Measurements from ENCODE around the gene RNF151. TPM values are rescaled to one million over a fixed set of nuclear protein-coding genes. Genes with fewer than 3 reads are reported as not detected.

Gene RNF151
- total and polyA plus RNA-seq, 2 of the 13 experiments (the other 11 are each of a cell fraction or from before 2014, with no cell fraction given) = not detected

DNA sequence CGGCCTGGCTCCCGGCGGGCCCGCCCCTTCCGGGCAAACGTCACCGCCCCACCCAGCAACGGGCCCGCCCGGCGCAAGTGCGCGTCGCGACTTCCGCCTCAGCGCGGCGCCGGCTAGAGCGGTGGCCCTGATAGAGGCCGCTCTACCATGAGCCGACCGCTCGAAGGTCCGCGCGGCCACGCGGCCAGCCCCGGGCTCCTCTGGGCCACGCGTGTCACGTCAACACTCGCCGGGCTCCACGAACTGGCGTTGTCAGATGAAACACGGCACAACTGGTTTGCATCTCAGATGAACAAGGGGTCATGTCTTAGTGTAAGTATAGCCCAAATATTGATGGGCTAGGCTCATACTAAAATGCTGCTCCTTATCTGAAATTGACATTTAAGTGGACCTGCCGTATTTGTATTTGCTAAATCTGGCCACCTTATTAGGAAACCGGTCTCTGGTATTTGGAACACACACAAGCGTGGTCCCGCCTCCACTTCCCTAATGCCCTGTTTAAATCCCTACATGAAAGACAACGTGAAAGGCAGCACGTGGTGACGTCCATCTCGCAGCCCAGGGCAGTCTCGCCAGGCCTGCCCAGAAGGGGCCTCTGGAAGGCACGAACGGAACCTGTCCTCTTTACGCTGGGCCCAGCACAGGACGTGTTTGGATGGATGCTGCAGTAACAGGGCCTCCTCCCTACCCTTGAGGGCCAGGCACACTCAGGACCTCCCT is 43.3 kb downstream of the RNF151 start, which contains the start of gene ZNF598 (continued):
- TF ChIP-seq CBFB (CRISPR knock-in tag; IDR thresholded peaks at IDR 0.05) (no peak), AGO2 (optimal IDR thresholded peaks at IDR 0.05; ENCODE audit: low read depth, low read length) (no peak), GABPB1 (CRISPR knock-in tag; IDR thresholded peaks at IDR 0.05) (peak; percentile 95), ZFY (CRISPR knock-in tag; IDR thresholded peaks at IDR 0.05) (peak; percentile 89), ZNF75D (CRISPR knock-in tag; IDR thresholded peaks at IDR 0.05; ENCODE audit: borderline replicate concordance) (no peak), ZEB1 (IDR thresholded peaks at IDR 0.05; ENCODE audit: insufficient replicate concordance, low read depth) (no peak), ZNF430 (CRISPR knock-in tag; IDR thresholded peaks at IDR 0.05) (peak; percentile 60; the same call in 1 of the 2 replicates), CHD4 (IDR thresholded peaks at IDR 0.05; ENCODE audit: borderline replicate concordance, low read length) (no peak), ZNF558 (CRISPR knock-in tag; IDR thresholded peaks at IDR 0.05; ENCODE audit: borderline replicate concordance) (no peak), ZNF589 (CRISPR knock-in tag; conservative IDR thresholded peaks at IDR 0.05) (peak; percentile 79; the same call in 1 of the 2 replicates), ZFP36L1 (CRISPR knock-in tag; IDR thresholded peaks at IDR 0.05) (no peak), ZNF296 (CRISPR knock-in tag; conservative IDR thresholded peaks at IDR 0.05) (no peak), ZNF781 (CRISPR knock-in tag; IDR thresholded peaks at IDR 0.05; ENCODE audit: borderline replicate concordance, not compliant biosample characterization) (peak; percentile 83)
- TF ChIP-seq, protein P1, sequence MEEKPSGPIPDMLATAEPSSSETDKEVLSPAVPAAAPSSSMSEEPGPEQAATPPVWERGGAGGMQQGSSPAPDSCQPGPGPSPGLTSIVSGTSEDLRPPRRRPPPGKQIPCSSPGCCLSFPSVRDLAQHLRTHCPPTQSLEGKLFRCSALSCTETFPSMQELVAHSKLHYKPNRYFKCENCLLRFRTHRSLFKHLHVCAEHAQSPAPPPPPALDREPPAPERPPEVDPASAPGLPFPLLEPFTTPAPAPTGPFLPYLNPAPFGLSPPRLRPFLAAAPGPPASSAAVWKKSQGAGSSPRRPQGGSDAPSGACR (CRISPR knock-in tag; IDR thresholded peaks at IDR 0.05) = peak; percentile 78; the same call in 1 of the 2 replicates
- TF ChIP-seq, protein P2, sequence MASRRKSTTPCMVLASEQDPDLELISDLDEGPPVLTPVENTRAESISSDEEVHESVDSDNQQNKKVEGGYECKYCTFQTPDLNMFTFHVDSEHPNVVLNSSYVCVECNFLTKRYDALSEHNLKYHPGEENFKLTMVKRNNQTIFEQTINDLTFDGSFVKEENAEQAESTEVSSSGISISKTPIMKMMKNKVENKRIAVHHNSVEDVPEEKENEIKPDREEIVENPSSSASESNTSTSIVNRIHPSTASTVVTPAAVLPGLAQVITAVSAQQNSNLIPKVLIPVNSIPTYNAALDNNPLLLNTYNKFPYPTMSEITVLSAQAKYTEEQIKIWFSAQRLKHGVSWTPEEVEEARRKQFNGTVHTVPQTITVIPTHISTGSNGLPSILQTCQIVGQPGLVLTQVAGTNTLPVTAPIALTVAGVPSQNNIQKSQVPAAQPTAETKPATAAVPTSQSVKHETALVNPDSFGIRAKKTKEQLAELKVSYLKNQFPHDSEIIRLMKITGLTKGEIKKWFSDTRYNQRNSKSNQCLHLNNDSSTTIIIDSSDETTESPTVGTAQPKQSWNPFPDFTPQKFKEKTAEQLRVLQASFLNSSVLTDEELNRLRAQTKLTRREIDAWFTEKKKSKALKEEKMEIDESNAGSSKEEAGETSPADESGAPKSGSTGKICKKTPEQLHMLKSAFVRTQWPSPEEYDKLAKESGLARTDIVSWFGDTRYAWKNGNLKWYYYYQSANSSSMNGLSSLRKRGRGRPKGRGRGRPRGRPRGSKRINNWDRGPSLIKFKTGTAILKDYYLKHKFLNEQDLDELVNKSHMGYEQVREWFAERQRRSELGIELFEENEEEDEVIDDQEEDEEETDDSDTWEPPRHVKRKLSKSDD (CRISPR knock-in tag; IDR thresholded peaks at IDR 0.05; ENCODE audit: low read depth) = no peak
- TF ChIP-seq, protein P3, sequence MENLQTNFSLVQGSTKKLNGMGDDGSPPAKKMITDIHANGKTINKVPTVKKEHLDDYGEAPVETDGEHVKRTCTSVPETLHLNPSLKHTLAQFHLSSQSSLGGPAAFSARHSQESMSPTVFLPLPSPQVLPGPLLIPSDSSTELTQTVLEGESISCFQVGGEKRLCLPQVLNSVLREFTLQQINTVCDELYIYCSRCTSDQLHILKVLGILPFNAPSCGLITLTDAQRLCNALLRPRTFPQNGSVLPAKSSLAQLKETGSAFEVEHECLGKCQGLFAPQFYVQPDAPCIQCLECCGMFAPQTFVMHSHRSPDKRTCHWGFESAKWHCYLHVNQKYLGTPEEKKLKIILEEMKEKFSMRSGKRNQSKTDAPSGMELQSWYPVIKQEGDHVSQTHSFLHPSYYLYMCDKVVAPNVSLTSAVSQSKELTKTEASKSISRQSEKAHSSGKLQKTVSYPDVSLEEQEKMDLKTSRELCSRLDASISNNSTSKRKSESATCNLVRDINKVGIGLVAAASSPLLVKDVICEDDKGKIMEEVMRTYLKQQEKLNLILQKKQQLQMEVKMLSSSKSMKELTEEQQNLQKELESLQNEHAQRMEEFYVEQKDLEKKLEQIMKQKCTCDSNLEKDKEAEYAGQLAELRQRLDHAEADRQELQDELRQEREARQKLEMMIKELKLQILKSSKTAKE (CRISPR knock-in tag; IDR thresholded peaks at IDR 0.05; ENCODE audit: borderline replicate concordance) = no peak
- TF ChIP-seq, protein P4, sequence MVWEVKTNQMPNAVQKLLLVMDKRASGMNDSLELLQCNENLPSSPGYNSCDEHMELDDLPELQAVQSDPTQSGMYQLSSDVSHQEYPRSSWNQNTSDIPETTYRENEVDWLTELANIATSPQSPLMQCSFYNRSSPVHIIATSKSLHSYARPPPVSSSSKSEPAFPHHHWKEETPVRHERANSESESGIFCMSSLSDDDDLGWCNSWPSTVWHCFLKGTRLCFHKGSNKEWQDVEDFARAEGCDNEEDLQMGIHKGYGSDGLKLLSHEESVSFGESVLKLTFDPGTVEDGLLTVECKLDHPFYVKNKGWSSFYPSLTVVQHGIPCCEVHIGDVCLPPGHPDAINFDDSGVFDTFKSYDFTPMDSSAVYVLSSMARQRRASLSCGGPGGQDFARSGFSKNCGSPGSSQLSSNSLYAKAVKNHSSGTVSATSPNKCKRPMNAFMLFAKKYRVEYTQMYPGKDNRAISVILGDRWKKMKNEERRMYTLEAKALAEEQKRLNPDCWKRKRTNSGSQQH (CRISPR knock-in tag; IDR thresholded peaks at IDR 0.05; ENCODE audit: low read depth) = no peak
- TF ChIP-seq, protein P5, sequence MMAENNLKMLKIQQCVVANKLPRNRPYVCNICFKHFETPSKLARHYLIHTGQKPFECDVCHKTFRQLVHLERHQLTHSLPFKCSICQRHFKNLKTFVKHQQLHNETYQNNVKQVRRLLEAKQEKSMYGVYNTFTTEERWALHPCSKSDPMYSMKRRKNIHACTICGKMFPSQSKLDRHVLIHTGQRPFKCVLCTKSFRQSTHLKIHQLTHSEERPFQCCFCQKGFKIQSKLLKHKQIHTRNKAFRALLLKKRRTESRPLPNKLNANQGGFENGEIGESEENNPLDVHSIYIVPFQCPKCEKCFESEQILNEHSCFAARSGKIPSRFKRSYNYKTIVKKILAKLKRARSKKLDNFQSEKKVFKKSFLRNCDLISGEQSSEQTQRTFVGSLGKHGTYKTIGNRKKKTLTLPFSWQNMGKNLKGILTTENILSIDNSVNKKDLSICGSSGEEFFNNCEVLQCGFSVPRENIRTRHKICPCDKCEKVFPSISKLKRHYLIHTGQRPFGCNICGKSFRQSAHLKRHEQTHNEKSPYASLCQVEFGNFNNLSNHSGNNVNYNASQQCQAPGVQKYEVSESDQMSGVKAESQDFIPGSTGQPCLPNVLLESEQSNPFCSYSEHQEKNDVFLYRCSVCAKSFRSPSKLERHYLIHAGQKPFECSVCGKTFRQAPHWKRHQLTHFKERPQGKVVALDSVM (CRISPR knock-in tag; IDR thresholded peaks at IDR 0.05) = peak; percentile 63

Measured in HepG2 (cell line).